A549 (cell line): ENCODE data around the gene GLRX3. TPM values are rescaled to one million over a fixed set of nuclear protein-coding genes. Genes with fewer than 3 reads are reported as not detected.

Experiments
- ATAC-seq, 2 experiments: fragments of 200-7000 bp in 1 of 2; fragments of >200 bp in 1 of 2; cut with Nextera tagmentation in 1 of 2; cut with Tn5 transposase in 1 of 2; 3 replicates each; pipeline versions ENCODE4 v1.8.0 to v1.9.1; 2018 to 2020; ENCODE audit warnings: mild to moderate bottlenecking in 1 of 2, moderate library complexity in 1 of 2
- CTCF ChIA-PET: fragments of 300-600 bp; sonication (Branson Sonifier 250); formaldehyde crosslinking; extraction: SDS; loops from one replicate; lab custom pipeline; 2021; ENCODE audit warnings: antibody characterized with exemption, inconsistent platforms; lab: Yijun Ruan, JAX
- POLR2A ChIA-PET: fragments of 350-600 bp; formaldehyde crosslinking; extraction: SDS; loops from one replicate; lab custom pipeline; 2021; ENCODE audit warnings: antibody characterized with exemption, inconsistent platforms; lab: Yijun Ruan, JAX
- DNase-seq, 2 experiments: peaks; one replicate each; pipeline versions ENCODE4 v3.0.0 to v3.0.0-alpha.2; 2011 to 2016; ENCODE audit warnings: low read depth in 1 of 2, low spot score in 1 of 2
- FAIRE-seq: peaks from 2 replicates; lab custom pipeline; 2011; peaks lifted over from hg19 to GRCh38; lab: Jason Lieb, UNC
- H3K27ac ChIP-seq, 2 experiments: fragments of >200 bp; sonication (Bioruptor Twin); formaldehyde crosslinking; 3 replicates each; pipeline ENCODE4 v1.5.1; 2016 to 2017
- H3K4me1 ChIP-seq: fragments of >200 bp; sonication (Bioruptor Twin); formaldehyde crosslinking; 3 replicates; pipeline ENCODE4 v1.6.1; 2016
- H3K4me2 ChIP-seq: fragments of >200 bp; sonication (Bioruptor Twin); formaldehyde crosslinking; 3 replicates; pipeline ENCODE4 v1.6.1; 2016
- H3K4me3 ChIP-seq: fragments of >200 bp; sonication (Bioruptor Twin); formaldehyde crosslinking; 3 replicates; pipeline ENCODE4 v1.5.1; 2016
- H3K9me3 ChIP-seq: fragments of >200 bp; sonication (Bioruptor Twin); formaldehyde crosslinking; 3 replicates; pipeline ENCODE4 v1.6.1; 2016
- CBX8 ChIP-seq: fragments of 200-600 bp; sonication (generic); IDR thresholded peaks from 2 replicates; pipeline ENCODE4 v1.6.1; 2016
- CEBPB ChIP-seq, 2 experiments: fragments of >200 bp in 1 of 2; sonication (Bioruptor Twin) in 1 of 2; formaldehyde crosslinking in 1 of 2; IDR thresholded peaks; 2 replicates each; pipeline ENCODE4 v1.6.1; 2012 to 2016
- CHD4 ChIP-seq: fragments of 200-600 bp; sonication (generic); IDR thresholded peaks from 2 replicates; pipeline ENCODE4 v1.6.1; 2016; ENCODE audit warnings: antibody characterized with exemption, mild to moderate bottlenecking, borderline replicate concordance
- EP300 ChIP-seq, 2 experiments: fragments of >200 bp; sonication (Bioruptor Twin); formaldehyde crosslinking; IDR thresholded peaks; 2 replicates in 1 of 2; 3 replicates in 1 of 2; pipeline ENCODE4 v1.6.1; 2016 to 2017
- HOXA7 ChIP-seq: fragments of 250-450 bp; sonication (Bioruptor Pico); IDR thresholded peaks from 2 replicates; pipeline ENCODE4 v1.5.0; 2020; ENCODE audit warnings: mild to moderate bottlenecking, moderate library complexity
- HOXB13 ChIP-seq: fragments of 250-450 bp; sonication (Bioruptor Pico); IDR thresholded peaks from 2 replicates; pipeline ENCODE4 v1.5.0; 2020; ENCODE audit warnings: low read depth, mild to moderate bottlenecking, moderate library complexity
- KDM1A ChIP-seq: fragments of 200-600 bp; sonication (generic); IDR thresholded peaks from 2 replicates; pipeline ENCODE4 v1.6.1; 2016; ENCODE audit warnings: low read depth, mild to moderate bottlenecking
- MYC ChIP-seq: IDR thresholded peaks from 2 replicates; pipeline ENCODE4 v1.6.1; 2012; ENCODE audit warnings: mild to moderate bottlenecking, inconsistent platforms, low read length, improper control_type of control experiment, borderline replicate concordance
- POLR2AphosphoS2 ChIP-seq: conservative IDR thresholded peaks from 2 replicates; pipeline ENCODE4 v1.6.1; 2012; ENCODE audit warnings: low read length, improper control_type of control experiment, inconsistent platforms
- RAD21 ChIP-seq, 2 experiments: fragments of >200 bp in 1 of 2; sonication (Bioruptor Twin) in 1 of 2; formaldehyde crosslinking in 1 of 2; IDR thresholded peaks in 1 of 2; conservative IDR thresholded peaks in 1 of 2; 2 replicates in 1 of 2; 3 replicates in 1 of 2; pipeline ENCODE4 v1.6.1; 2012 to 2018; ENCODE audit warnings: inconsistent platforms in 1 of 2
- RARB ChIP-seq: fragments of 250-450 bp; sonication (Bioruptor Pico); IDR thresholded peaks from 2 replicates; pipeline ENCODE4 v1.8.0; 2021; ENCODE audit warnings: mild to moderate bottlenecking, moderate library complexity
- RNF2 ChIP-seq: fragments of 200-600 bp; sonication (generic); IDR thresholded peaks from 2 replicates; pipeline ENCODE4 v1.6.1; 2016; ENCODE audit warnings: low read depth, mild to moderate bottlenecking, antibody characterized with exemption, moderate library complexity, borderline replicate concordance
- SREBF2 ChIP-seq: fragments of 450-650 bp; IDR thresholded peaks from 2 replicates; pipeline ENCODE4 v1.6.1; 2014; ENCODE audit warnings: mild to moderate bottlenecking, moderate library complexity
- TFCP2L1 ChIP-seq: fragments of 250-450 bp; sonication (Bioruptor Pico); IDR thresholded peaks from 2 replicates; pipeline ENCODE4 v1.5.0; 2021; ENCODE audit warnings: mild to moderate bottlenecking
- ZNF302 ChIP-seq: fragments of 250-450 bp; sonication (Bioruptor Pico); IDR thresholded peaks from 2 replicates; pipeline ENCODE4 v1.9.0; 2021; ENCODE audit warnings: inconsistent platforms, mild to moderate bottlenecking, moderate library complexity
- ZSCAN20 ChIP-seq: fragments of 250-450 bp; sonication (Bioruptor Pico); IDR thresholded peaks from 2 replicates; pipeline ENCODE4 v1.8.0; 2022; ENCODE audit warnings: mild to moderate bottlenecking, moderate library complexity
- WGBS: methylation state at CpG from one replicate; pipeline ENCODE4 v1.1.6; 2017; ENCODE audit errors: missing lambda C conversion rate; 5-methylcytosine and 5-hydroxymethylcytosine counted together
- polyA plus RNA-seq, 4 experiments: library from polyadenylated mRNA; depleted of rRNA in 3 of 4; stranded (reverse); fragments of >200 nt; fragmentation: RNase III in 1 of 4; extraction: RNeasy Plus Mini Kit Qiagen cat#74134 plus additional on column Dnase treatment in 1 of 4; gene quantifications; 2 replicates in 3 of 4; 3 replicates in 1 of 4; pipeline ENCODE4 v1.2.3, GENCODE V29; 2011 to 2017
- TF ChIP-seq, protein P1 (sequence below): fragments of 250-450 bp; sonication (Bioruptor Pico); IDR thresholded peaks from 2 replicates; pipeline ENCODE4 v1.5.0; 2020; ENCODE audit warnings: low read depth, mild to moderate bottlenecking, moderate library complexity
- TF ChIP-seq, protein P2 (sequence below): fragments of >200 bp; sonication (Bioruptor Twin); formaldehyde crosslinking; IDR thresholded peaks from 2 replicates; pipeline ENCODE4 v1.6.1; 2016
- TF ChIP-seq, protein P3 (sequence below): fragments of 250-450 bp; sonication (Bioruptor Pico); IDR thresholded peaks from 2 replicates; pipeline ENCODE4 v1.5.0; 2021; ENCODE audit warnings: mild to moderate bottlenecking, moderate library complexity, borderline replicate concordance
- TF ChIP-seq, protein P4 (sequence below): fragments of >200 bp; sonication (Bioruptor Twin); formaldehyde crosslinking; IDR thresholded peaks from 3 replicates; pipeline ENCODE4 v1.6.1; 2016
- TF ChIP-seq, protein P5 (sequence below): IDR thresholded peaks from 2 replicates; pipeline ENCODE4 v1.6.1; 2012
- TF ChIP-seq, protein P6 (sequence below): fragments of 150-350 bp; IDR thresholded peaks from 2 replicates; pipeline ENCODE4 v1.6.1; 2014; ENCODE audit warnings: low read depth, mild to moderate bottlenecking, low read length

The GLRX3 gene
- polyA plus RNA-seq, 2 of the 4 experiments (the other 2 are of a cell fraction) = 153 to 219 TPM

DNA sequence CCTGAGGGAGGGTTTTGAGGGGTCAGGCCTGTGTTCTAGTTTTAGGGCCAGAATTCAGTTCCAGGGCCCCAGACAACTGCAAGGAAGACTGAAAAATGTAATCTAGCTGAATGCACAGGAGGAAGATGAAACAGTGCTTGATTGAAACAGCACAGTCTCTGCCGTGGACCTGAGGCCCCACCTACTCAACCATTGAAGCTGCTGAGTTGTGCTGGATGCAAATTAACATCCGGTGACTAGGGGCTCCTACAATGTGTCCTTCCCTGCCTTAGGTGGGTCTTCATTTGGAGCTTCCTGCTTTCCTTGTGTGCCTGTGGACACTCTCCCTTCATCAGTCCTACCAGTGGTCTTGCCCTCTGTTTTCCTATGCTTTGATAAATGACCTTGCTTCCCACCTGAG is 5.7 kb downstream of the GLRX3 start:
- no peak overlapping the region for H3K4me3 ChIP-seq
- H3K9me3 ChIP-seq = no peaks in the 10 kb centered on the region
- 78% methylated on average over 2 of the region's 2 CpGs for WGBS
- H3K4me1 ChIP-seq = peaks cover 26% of the 10 kb centered on the region
- H3K27ac ChIP-seq = no peak overlapping the region
- ChIA-PET POLR2A (interaction anchor here (2.1 kb wide), 1 partner anchor 31 kb away, joined by 9 read pairs; the partner anchor contains the start of gene C10orf143), CTCF (interaction anchor here (0.6 to 1.6 kb wide), 4 partner anchors 15 to 57 kb away, joined by 3 to 4 read pairs (median 3); no protein-coding TSS in a partner anchor)
- no peak overlapping the region for H3K4me2 ChIP-seq
- FAIRE-seq = no peak
- TF ChIP-seq, protein P1, sequence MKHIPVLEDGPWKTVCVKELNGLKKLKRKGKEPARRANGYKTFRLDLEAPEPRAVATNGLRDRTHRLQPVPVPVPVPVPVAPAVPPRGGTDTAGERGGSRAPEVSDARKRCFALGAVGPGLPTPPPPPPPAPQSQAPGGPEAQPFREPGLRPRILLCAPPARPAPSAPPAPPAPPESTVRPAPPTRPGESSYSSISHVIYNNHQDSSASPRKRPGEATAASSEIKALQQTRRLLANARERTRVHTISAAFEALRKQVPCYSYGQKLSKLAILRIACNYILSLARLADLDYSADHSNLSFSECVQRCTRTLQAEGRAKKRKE (CRISPR knock-in tag) = no peak
- TF ChIP-seq RNF2 = no peak
- TF ChIP-seq, protein P2, sequence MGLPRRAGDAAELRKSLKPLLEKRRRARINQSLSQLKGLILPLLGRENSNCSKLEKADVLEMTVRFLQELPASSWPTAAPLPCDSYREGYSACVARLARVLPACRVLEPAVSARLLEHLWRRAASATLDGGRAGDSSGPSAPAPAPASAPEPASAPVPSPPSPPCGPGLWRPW = no peak
- TF ChIP-seq CHD4 = no peak
- TF ChIP-seq, protein P3, sequence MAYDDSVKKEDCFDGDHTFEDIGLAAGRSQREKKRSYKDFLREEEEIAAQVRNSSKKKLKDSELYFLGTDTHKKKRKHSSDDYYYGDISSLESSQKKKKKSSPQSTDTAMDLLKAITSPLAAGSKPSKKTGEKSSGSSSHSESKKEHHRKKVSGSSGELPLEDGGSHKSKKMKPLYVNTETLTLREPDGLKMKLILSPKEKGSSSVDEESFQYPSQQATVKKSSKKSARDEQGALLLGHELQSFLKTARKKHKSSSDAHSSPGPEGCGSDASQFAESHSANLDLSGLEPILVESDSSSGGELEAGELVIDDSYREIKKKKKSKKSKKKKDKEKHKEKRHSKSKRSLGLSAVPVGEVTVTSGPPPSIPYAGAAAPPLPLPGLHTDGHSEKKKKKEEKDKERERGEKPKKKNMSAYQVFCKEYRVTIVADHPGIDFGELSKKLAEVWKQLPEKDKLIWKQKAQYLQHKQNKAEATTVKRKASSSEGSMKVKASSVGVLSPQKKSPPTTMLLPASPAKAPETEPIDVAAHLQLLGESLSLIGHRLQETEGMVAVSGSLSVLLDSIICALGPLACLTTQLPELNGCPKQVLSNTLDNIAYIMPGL (CRISPR knock-in tag) = no peak
- DNase-seq = no peak
- ATAC-seq = no peak

DNA sequence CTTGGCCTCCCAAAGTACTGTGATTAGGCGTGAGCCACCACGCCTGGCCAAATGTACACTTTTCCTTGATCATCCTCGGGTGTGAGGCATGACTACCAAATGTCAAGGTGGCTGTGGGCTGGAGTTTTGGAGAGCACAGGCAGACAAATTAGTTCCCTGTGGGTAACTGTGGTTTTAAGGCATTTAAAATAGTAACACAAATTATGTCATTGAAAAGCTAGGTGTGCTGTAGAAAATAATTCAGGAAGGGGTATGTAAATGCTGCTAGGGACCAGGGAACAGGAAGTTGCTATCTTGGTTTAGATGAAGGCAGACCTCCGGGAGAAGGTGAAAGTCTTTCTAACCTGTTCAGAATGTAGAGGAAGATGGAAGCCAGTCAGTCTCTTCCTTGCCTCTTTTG is 9.9 kb downstream of the GLRX3 start:
- no peak overlapping the region for H3K4me3 ChIP-seq
- no peak for DNase-seq
- no peaks in the 10 kb centered on the region for H3K9me3 ChIP-seq
- TF ChIP-seq CEBPB (IDR thresholded peaks at IDR 0.05) = no peak
- TF ChIP-seq EP300 (IDR thresholded peaks at IDR 0.05) = no peak
- no peak for TF ChIP-seq HOXA7 (CRISPR knock-in tag)
- TF ChIP-seq ZNF302 = no peak
- TF ChIP-seq, protein P4, sequence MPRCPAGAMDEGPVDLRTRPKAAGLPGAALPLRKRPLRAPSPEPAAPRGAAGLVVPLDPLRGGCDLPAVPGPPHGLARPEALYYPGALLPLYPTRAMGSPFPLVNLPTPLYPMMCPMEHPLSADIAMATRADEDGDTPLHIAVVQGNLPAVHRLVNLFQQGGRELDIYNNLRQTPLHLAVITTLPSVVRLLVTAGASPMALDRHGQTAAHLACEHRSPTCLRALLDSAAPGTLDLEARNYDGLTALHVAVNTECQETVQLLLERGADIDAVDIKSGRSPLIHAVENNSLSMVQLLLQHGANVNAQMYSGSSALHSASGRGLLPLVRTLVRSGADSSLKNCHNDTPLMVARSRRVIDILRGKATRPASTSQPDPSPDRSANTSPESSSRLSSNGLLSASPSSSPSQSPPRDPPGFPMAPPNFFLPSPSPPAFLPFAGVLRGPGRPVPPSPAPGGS = no peak
- TF ChIP-seq, protein P5, sequence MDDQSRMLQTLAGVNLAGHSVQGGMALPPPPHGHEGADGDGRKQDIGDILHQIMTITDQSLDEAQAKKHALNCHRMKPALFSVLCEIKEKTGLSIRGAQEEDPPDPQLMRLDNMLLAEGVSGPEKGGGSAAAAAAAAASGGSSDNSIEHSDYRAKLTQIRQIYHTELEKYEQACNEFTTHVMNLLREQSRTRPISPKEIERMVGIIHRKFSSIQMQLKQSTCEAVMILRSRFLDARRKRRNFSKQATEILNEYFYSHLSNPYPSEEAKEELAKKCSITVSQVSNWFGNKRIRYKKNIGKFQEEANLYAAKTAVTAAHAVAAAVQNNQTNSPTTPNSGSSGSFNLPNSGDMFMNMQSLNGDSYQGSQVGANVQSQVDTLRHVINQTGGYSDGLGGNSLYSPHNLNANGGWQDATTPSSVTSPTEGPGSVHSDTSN = no peak
- no peak for TF ChIP-seq MYC
- no peak for TF ChIP-seq HOXB13 (CRISPR knock-in tag)
- TF ChIP-seq POLR2AphosphoS2 = no peak
- no peak for TF ChIP-seq ZSCAN20 (CRISPR knock-in tag)
- no peak for TF ChIP-seq SREBF2
- TF ChIP-seq KDM1A = no peak
- no peak for TF ChIP-seq TFCP2L1 (CRISPR knock-in tag)
- TF ChIP-seq RAD21 (conservative IDR thresholded peaks at IDR 0.05 in 1 of 2, IDR thresholded peaks at IDR 0.05 in 1 of 2) = no peak
- no peak for TF ChIP-seq CHD4
- no peak for TF ChIP-seq RARB
- TF ChIP-seq, protein P6, sequence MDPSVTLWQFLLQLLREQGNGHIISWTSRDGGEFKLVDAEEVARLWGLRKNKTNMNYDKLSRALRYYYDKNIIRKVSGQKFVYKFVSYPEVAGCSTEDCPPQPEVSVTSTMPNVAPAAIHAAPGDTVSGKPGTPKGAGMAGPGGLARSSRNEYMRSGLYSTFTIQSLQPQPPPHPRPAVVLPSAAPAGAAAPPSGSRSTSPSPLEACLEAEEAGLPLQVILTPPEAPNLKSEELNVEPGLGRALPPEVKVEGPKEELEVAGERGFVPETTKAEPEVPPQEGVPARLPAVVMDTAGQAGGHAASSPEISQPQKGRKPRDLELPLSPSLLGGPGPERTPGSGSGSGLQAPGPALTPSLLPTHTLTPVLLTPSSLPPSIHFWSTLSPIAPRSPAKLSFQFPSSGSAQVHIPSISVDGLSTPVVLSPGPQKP = no peak
- TF ChIP-seq, protein P2 = no peak
- TF ChIP-seq CBX8 = no peak
- TF ChIP-seq, all 56 proteins: peak for 0
- ATAC-seq (no peak), FAIRE-seq (no peak)
- POLR2A ChIA-PET = interaction anchor here (1.1 kb wide), 1 partner anchor 36 kb away, joined by 3 read pairs; no protein-coding TSS in a partner anchor
- WGBS = 85% methylated on average over 4 of the region's 4 CpGs
- no peak overlapping the region for H3K4me2 ChIP-seq
- CTCF ChIA-PET = interaction anchor here (2.1 to 2.4 kb wide), 2 partner anchors 36 to 44 kb away, joined by 5 read pairs; partner anchors contain the start of gene C10orf143
- H3K4me1 ChIP-seq = no peaks in the 10 kb centered on the region
- no peak overlapping the region for H3K27ac ChIP-seq
